ENCODE measurements around the gene CTLA4.

Gene CTLA4

DNA sequence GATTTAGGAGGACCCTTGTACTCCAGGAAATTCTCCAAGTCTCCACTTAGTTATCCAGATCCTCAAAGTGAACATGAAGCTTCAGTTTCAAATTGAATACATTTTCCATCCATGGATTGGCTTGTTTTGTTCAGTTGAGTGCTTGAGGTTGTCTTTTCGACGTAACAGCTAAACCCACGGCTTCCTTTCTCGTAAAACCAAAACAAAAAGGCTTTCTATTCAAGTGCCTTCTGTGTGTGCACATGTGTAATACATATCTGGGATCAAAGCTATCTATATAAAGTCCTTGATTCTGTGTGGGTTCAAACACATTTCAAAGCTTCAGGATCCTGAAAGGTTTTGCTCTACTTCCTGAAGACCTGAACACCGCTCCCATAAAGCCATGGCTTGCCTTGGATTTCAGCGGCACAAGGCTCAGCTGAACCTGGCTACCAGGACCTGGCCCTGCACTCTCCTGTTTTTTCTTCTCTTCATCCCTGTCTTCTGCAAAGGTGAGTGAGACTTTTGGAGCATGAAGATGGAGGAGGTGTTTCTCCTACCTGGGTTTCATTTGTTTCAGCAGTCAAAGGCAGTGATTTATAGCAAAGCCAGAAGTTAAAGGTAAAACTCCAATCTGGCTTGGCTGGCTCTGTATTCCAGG lies at the start of gene CTLA4:
CTLA4 (plus strand) TSS at position 211 of the 640 bp plus-strand sequence; CDS start at position 383, 172 bp downstream.
- no peak for DNase-seq

DNA sequence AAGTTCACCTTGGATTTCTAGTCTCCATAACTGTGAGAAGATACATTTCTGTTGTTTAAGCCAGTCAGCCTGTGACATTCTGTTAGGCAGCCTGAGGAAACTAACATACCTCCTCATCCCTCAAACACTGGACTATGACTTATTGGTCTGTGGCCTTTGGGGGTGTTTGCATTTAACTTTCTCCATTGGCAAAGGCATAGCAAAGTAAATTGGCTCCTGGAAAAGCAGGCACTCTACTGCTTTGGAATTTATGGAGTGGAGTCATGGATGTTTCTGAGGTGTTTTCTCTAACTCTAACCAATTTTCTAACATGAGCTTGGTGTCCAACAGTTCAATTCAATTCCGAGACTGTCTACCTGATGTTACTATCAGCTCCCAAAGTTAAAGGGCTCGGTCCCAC lies 48.9 kb upstream of the CTLA4 start:
- no peak for DNase-seq

DNA sequence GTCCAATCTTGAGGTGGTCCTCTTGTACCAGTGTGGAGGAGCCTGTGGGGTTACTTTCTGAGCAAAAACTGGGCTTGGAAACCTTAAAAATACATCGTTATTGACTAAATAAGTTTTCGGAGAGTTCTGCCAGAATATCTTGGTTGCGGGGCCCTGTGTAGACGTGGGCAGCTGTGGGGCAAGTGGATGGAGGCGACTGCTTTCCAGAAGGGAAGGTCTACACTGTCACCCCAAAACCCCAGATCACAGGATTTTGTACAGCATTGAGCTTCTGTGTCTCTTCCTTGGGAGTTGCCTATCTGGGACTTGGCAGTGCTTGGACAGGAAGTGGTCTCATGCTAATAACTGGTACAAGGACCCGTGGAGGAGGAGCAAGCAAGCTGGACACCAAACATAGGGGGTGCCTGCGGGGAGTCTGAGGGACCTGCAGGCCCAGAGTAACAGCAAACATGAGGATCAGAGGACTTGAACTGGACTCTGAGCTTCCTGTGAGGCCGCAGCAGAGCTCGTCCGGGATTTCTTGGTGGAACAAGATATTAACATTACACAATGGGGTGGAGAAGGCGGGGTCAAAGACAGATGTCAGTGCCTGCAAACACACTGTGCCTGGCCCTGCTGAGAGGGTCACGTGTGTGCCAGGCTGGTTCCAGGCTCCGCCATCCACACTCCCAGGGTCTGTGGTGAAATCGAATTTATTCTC lies 48.0 kb upstream of the CTLA4 start:
- DNase-seq = no peak

DNA sequence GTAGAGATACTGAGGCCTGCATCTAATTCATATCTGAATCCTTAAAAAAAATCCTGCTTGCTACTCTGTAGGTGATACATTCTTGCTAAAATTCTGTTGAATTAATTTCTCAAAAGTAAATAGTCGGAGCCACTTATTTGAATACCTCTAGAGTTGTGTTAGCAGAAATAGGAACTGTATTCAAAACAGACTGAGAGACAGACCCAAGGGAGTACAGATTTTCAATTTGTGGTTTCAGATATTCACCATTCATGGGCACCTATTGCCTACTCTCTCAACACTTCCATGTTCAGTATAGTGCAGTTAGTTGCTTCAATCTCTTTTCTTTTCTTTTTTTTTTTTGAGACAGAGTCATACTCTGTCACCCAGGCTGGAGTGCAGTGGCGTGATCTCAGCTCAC lies 46.6 kb upstream of the CTLA4 start:
- no peak for DNase-seq

DNA sequence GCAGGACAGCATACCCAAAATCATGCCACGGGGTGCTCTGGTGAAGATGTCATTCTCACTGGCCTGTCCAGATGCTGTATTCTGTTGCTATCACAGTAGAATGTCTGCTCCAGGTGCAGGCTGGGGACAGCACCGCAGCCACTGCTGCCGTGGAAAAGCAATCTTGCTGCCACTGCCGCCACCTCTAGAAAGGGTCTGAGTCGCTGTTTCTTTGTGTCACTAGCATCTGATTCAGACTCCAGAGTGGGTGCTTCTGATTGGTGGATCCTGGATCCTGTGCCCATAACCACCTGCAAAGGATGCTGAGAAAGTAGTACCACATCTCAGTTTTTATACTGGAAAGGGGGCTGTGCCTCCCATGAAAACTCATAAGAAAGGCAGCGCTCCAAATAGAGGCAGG lies 45.3 kb upstream of the CTLA4 start:
- no peak for DNase-seq

DNA sequence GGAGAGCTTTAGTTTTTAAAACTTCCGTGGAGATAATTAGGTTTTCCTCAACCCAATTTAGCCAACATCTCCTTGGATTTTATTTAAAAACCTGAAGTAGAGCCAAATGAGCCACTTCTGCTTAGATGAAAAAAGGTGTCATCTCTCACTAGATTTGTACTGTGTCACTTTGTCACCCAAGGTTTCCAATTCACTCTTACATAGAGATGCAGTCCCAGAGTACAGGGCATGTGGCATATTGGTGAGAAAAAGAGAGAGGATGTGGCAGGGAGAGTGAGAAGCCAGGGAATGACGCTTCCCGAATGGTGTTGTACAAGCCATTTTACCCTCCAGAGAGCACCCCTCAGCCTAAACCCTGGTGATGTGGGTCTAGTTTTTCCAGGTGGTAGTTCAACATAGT lies 44.4 kb upstream of the CTLA4 start:
- no peak for DNase-seq

DNA sequence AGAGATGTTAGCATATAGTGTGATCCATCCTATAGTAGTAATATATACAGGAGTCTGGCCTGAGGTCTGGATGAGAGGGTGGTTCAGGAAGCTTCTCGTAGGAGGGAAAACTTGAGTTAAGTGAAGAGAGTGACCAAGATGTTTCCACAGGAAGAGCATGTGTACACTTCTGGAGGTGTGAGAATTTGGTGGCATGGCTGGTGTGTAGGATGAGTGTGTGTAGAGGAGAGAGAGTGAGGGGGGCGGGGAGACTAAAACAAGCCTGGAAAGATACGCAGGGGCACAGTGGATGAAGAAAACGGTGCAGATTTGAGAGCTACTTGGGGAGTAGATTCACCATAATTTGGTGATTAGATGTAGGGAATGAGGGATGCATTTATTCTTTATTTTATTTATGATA lies 43.5 kb upstream of the CTLA4 start:
- DNase-seq = no peak

DNA sequence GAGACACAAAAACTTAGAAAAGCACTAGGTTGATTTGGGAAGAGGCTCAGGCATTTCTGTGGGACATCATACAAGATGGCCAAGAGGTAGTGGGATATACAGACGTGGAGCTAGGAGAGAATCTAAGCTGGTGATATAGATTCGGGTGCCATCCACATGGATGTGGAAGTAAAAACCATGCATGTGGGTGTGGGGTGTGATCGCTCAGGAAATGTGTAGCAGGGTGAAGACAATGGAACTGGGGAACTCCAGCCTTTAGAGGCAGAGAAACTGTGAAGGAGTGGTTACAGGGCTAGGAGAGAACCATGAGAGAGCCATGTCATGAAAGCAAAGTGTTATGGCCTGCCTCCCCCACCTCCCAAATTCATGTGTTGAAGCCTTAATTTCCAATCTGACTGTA lies 43.0 kb upstream of the CTLA4 start:
- DNase-seq = no peak

DNA sequence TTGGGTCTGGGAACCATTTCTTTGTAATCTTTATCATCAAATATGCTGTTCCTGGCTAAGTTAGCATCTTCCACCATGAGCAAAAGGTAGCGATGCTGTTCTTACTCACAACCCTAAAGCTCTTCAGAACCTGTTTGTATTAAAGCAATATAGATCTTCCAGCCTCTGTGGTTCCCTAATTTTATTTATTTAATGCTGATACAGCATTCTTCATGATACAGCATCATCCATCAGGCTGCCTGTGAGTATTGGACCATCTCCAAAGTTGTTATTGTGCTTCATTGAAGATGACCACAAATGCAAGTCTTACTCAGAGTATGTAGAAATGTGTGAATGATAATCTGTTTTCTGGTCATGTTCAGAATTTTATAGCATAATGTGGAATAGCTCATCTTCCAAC lies 40.9 kb upstream of the CTLA4 start:
- no peak for DNase-seq

DNA sequence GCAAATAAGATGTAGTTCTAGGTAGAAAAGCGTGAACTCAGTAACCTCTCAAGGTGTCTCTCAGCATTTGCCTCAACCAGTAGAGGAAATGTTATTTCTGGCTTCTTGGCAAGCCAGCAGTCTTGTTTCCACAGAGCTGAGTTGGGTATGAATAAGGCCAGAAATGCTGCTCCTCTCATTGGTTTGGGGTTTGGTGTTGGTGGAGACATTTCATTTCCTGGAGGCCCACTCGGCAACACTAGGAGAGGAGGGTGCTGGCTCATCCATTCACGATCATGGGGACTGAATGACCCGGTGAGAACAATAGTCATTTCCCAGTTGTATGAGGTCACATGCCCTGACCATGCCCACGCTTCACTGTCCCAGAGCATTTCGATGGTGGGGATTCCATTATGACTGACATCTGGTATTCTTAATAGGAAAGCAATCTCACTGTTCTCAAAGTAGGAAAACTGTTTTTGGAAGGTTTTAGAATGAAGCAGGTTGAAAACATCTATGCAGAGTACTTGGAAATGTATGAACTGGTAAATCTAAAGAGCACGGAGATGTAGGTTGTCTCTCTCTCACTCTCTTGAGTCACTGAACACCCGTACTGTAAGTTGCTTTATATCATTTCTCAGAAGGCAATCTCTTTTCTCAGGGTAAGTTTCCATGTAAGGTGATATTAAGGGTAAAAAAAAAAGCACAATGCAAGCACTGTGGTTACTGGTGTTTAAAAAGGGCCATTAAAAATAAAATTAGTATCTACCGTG lies 37.1 kb upstream of the CTLA4 start:
- DNase-seq = no peak

DNA sequence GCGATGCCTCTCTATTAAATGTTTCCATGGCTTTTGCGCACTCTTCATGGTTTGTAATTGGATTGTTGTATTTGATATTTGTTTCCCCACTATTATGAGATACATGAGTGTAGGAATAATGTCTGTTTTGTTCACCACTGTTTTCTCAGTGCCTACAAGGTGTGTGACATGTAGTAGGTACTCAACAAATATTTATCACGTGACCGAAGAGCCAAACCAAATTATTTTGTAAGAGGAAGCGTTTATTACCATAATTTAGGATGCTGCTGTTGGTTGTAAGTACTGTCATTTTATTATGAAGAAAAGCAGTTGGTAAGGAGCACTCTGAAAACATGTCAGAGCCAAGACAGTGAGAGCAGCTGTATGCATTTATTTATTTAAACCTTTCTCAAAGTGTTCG lies 32.2 kb upstream of the CTLA4 start:
- DNase-seq = no peak

DNA sequence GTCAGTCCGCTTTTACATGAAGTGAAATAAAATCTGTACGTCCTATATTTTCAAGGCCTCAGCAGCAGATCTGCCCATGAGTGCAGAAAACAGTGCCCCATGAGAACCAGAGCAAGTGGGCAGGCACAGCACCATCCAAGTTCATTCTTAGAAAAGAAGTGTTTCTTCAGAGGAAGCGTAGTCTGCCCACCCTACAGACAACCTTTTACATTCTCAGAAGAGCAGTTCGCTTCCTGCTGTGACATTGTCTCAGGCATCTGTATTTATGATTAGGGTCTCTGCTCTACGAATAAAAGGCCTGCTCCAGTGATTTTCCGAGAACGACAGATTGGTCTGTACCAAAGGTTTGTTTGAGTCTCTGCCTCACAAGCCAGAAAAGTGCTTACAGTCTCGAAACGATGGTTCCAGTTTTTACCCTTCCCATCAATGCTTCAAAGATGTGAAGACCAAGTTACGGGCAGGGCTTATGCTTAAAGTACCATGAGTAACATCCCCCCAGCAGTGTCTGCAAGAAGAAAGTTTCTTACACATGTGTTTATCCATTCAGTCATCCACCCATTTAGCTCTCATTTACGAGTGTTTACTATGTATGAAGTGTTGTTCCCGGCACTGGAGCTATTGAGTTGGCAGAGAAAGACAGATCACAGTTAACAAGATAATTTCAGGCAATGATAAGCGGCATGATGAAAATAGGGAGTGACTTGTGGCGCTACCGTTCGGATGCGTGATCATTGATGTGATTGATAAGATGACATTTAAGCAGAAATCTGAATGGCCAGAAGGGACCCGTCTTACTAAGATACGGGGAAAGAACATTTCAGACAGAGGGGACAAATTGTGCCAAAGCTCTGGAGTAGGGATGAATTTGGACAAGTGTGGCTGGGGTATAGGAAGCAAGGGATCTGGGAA lies 31.4 kb upstream of the CTLA4 start:
- DNase-seq = no peak

DNA sequence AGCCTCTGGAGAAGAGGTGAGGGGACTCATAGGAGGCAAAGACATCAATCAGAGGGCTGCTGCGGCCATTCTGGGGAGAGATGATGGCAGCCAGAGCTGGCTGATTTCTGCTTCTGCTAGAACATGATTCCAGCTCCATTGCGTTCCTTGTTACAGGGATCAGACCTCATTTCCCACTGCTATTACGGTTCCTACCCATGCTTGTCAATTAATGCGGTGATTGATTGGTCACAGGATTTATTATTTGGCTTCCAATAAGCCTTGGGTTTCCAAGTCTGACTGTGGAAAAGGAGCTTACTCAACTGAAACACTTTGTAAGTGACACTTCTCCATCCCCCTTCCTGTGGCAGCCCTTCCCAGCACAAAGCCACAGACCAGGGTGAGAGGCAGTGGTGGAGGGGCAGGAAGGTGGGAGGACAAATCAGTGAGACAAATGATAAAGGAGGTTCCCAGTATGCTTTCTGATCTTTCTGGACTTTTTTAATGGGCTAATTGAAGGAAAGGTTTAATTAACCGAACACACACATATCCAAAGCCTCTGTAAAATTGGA lies 26.8 kb upstream of the CTLA4 start:
- no peak for DNase-seq

DNA sequence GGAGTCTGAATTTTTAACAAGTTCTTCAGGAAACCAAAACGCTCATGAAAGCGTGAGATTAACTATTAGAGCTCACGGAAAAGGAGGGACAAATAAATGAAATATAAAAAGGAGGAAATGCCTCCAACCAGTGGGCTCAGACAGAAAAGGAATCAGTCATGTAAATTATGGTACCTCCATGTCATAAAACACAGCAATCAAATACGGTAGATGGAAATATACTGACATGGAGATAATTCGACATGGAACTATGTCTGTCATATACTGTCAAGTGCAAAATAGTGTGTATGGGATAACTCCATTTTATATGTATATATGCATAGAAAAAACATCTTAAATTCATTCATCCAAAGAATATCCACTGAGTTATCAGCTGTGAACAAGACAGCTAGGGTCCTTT lies 25.9 kb upstream of the CTLA4 start:
- DNase-seq = no peak

DNA sequence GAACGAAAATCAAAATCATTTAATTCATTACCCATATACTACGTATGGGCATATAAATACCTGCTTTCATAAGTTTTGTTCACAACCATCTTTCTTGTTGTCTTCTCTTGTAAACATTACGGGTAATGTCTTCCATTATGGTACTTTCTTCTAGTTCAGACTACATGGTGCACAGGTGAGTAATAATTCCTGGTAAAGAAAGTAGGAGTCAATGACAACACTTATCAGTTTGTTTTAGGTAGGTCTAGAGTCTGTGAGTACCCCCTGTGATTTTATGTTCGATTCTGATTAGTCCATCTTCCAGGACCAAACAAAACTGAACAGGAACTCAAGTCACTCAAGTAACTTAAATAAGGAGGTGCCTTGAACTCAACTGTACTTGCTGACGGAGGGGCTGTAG lies 25.2 kb upstream of the CTLA4 start:
- DNase-seq = no peak

DNA sequence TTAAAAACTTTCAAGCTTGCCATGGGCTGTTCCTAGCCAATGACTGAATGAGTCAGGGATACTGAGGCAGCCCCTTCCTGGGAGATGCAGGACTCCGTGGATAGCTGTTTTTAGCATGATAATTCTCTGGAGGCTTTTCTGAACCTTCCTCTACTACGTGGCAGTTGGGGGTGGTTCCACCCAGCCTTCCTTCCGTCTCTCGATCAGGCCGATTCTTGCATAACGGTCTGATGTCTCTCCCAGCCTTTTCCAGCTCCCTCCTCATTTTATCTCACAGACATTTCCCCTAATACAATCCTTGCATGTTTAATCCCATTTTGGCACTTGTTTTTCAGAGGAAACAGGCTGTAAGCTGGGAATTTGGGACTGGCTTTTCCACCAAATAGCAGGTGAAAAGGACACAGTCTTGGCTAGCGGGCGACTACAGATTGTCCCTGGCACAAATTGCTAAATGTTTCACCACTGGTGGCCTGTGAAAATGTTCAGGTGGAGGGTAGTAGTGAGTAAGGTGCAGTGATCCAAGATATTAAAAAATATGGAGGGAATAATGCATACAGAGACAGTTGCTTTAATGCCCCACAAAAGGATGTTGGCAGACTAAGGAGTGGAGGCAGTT lies 21.0 kb upstream of the CTLA4 start:
- DNase-seq = no peak

DNA sequence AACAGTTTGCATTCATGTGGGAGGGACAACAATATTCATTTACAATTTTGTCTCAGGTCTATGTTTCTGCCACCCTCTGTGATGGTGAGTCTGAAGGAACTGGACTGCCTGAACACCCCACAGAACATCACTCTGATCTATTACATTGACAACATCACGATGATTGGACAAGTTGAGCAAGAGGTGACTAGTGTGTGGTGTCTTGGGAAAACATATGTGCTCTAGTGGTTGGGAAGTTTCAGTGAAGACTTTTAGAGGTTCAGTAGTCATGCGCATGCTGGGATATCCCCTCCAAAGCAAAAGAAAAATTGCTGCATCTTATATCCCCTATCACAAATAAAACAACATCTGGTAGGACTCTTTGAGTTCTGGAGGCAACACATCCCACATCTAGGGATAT lies 18.6 kb upstream of the CTLA4 start:
- DNase-seq = no peak

DNA sequence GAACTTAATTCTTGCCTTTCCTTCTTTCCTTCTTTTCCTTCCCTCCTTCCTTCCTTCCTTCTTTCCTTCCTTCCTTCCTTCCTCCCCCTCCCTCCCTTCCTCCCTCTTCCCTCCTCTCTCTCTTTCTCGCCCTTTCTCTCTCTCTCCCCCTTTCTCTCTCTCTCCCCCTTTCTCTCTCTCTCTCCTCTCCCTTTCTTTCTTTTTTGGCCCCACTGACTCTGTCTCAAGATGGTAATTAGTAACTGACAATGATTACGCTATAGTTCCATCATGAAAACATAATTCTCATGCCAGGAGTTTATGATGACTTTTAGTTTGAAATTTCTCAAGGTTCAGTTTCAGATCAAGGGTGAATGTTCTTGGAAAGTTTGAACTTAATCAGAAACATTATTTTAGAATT lies 14.8 kb upstream of the CTLA4 start:
- no peak for DNase-seq

DNA sequence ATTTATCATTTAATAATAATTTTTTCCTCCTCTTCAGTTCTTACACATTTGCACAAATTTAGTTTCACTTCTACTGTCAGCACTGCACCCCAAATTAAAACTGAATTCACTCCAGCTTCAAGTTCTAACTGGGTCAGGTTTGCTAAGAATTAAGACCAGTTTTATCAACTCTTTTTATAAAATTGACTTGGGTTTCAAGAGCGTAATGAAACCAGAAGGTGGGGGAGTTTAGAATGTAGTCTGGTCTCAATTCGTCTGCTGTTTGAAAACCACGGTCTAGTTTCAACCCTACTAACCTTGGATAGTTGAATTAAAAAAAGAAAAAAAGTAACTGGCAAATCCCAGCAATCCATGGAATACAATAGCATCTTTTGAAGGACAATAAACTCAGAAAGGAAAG lies 14.3 kb upstream of the CTLA4 start:
- DNase-seq = no peak

DNA sequence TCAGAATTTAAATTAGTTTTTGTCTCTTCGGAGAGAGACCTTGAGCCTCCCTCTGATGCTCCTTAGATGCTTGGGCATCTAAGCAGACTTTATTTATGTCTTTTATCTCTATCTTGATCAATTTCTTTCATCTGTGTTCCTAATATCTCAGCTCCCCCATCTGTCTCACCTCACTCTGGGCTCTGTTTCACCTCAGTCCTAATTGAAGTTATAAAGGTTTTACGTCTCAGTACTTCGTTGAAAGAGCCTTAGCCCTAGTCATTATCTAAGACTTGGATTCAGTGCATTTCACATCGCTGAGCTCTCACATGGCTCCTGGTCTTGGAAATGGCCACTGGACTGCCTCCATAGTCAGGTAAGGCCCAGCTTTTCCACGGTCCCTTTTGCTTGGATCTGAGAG lies 13.8 kb upstream of the CTLA4 start:
- no peak for DNase-seq

DNA sequence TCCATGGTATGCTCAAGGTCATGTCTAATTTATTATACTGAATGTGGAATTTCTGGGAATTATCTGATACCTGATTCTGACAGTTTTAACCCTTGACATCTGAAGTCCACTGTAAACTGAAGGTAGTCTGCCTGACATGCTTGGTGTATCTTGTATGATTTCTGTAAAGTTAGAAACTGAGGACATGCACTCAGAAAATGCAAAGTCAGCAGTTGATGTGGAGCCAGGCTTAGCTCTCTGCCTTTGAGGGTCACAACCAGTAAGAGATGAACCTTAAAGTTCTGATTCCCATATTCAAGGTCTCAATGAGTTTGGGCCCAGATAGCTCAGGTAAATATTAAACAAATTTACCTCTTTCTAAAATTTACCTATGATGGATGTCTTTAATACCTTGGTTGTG lies 12.3 kb upstream of the CTLA4 start:
- DNase-seq = no peak

DNA sequence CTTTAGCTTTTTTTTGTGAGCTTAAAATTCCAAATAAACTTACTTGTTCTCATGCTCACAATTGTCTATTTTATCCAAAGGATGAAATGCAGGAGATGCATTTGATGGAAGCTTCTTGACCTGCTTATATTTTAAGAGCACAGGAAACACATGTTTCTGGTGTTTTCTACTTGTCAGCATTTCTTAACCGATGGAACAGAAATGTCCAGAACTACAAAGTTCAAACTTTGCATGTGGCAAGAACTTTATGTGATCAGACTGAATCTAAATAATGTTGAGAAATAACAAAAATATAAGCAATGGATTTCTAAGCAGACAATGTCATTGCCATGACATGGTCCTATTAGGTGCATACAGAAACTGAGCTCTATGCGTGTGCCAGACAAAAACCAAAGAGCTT lies 9.9 kb upstream of the CTLA4 start:
- no peak for DNase-seq
